Mucosa of descending colon (tissue), 3 donors: Measurements from ENCODE around the gene MRGPRF. TPM values are rescaled to one million over a fixed set of nuclear protein-coding genes. Genes with fewer than 3 reads are reported as not detected.

Experiments
- ATAC-seq: fragments of 200-7000 bp; cut with Tn5 transposase; one replicate; pipeline ENCODE4 v1.9.1; 2020; ENCODE audit warnings: mild to moderate bottlenecking, moderate library complexity
- DNase-seq, 3 donors: peaks; one replicate each; pipeline ENCODE4 v3.0.0-alpha.2; 2020
- H3K36me3 ChIP-seq: fragments of 200-600 bp; one replicate; pipeline ENCODE4 v1.8.0; 2021; ENCODE audit warnings: low read depth, mild to moderate bottlenecking
- H3K4me1 ChIP-seq: fragments of 200-600 bp; one replicate; pipeline ENCODE4 v1.8.0; 2021; ENCODE audit warnings: low read depth, mild to moderate bottlenecking
- H3K4me3 ChIP-seq: fragments of 200-600 bp; one replicate; pipeline ENCODE4 v1.8.0; 2021; ENCODE audit warnings: mild to moderate bottlenecking
- H3K9me3 ChIP-seq: fragments of 200-600 bp; one replicate; pipeline ENCODE4 v1.8.0; 2021; ENCODE audit warnings: mild to moderate bottlenecking
- CTCF ChIP-seq: fragments of 200-600 bp; IDR thresholded peaks from one replicate; pipeline ENCODE4 v1.8.0; 2022; ENCODE audit warnings: antibody characterized with exemption, mild to moderate bottlenecking
- intact Hi-C, 2 donors: fragments of 100-400 bp; cut with DNase I in 1 of 2; cut with micrococcal nuclease in 1 of 2; formaldehyde crosslinking; loops; one replicate each; pipeline versions ENCODE4 v1.11.0 to v1.11.1; 2022; cut with DNase I, micrococcal nuclease
- total RNA-seq, 3 donors: library from RNA; stranded (reverse); fragmentation: NEBNext Ultra II Directional in 2 of 3; extraction: Animal tissue kit (Norgen Biotek cat#: 25700) in 2 of 3; gene quantifications; one replicate each; pipeline versions ENCODE4 v1.2.1 to v1.2.4, GENCODE V29; 2021 to 2023
- donor health status: DM: no; HTN: no; CAD: no; lungs with moderate emphysema.
- donor health status: DM: no; HTN: no; CAD: no.
- donor health status: DM: no; HTN: yes; CAD: no.

Gene MRGPRF
- total RNA-seq, 3 donors from 2014 or later = 4.7 to 117 (median 14.2) TPM

- intact Hi-C loops = no loop called here
- H3K9me3 ChIP-seq = no peaks in the 10 kb centered on the region
- H3K4me3 ChIP-seq = no peak overlapping the region
- TF ChIP-seq CTCF = no peak
- H3K36me3 ChIP-seq = no peaks in the 10 kb centered on the region
- ATAC-seq = no peak
- peak in 1 of 3 donors; percentile 49 for DNase-seq
- peaks cover 24% of the 10 kb centered on the region for H3K4me1 ChIP-seq
Measured at GRCh38 chr11:69052343-69053168, 39.5 kb upstream of the MRGPRF start.

- Histone ChIP-seq H3K36me3 (no peaks in the 10 kb centered on the region), H3K4me3 (no peak overlapping the region), H3K4me1 (peaks cover 24% of the 10 kb centered on the region), H3K9me3 (no peaks in the 10 kb centered on the region)
- intact Hi-C loops = no loop called here
- DNase-seq (peak in 1 of 3 donors; percentile 43), ATAC-seq (no peak)
- TF ChIP-seq CTCF = no peak
Measured at GRCh38 chr11:69051381-69052342, 38.6 kb upstream of the MRGPRF start.

GRCh38 chr11:69050592-69051380, 37.7 kb upstream of the MRGPRF start:
- DNase-seq (peak in 1 of 3 donors; percentile 50), ATAC-seq (no peak)
- TF ChIP-seq CTCF = no peak
- Histone ChIP-seq H3K9me3 (no peaks in the 10 kb centered on the region), H3K4me3 (no peak overlapping the region), H3K36me3 (no peaks in the 10 kb centered on the region), H3K4me1 (peaks cover 23% of the 10 kb centered on the region)
- intact Hi-C loops = no loop called here

GRCh38 chr11:69049490-69049867, 36.4 kb upstream of the MRGPRF start:
- DNase-seq (peak in 2 of 3 donors; percentile 31 to 61), ATAC-seq (peak; percentile 4)
- intact Hi-C loops = no loop called here
- TF ChIP-seq CTCF = no peak
- Histone ChIP-seq H3K9me3 (no peaks in the 10 kb centered on the region), H3K36me3 (no peaks in the 10 kb centered on the region), H3K4me3 (peak overlapping the region; percentile 91), H3K4me1 (peaks cover 12% of the 10 kb centered on the region)
